GM19438 (cell line): Measurements from ENCODE around the gene ZNF254.

ENCODE experiments used
- ATAC-seq: cut with Tn5 transposase; IDR thresholded peaks from one replicate; pipeline ENCODE4 v1.9.1; 2021; ENCODE audit warnings: low read depth; ENCODE audit not compliant: unreplicated experiment

ZNF254 gene

DNA sequence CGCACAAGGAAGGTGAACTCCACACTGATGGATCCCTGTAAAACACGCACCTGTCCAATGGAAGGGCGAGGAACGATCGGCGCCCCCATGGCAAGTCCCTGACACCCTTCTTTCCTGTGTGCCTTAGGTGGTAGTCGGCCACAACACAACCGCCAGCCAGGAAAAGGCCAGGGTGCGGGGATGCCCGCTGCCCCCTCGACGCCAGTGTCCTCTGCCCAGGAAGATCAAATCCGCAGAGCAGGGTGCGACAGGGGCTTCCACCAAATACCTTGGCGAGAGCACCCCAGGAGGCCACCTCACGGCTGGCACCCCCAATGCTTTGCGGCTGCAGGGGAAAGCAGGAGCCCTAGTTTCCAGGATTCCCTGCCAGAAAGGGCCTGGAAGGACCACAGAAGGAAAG is 91.2 kb downstream of the ZNF254 start:
- ATAC-seq: no peak
